Measurements from ENCODE around the gene LYZL4. TPM values are rescaled to one million over a fixed set of nuclear protein-coding genes. Genes with fewer than 3 reads are reported as not detected.

Gene LYZL4
- total RNA-seq, 4 donors from 2014 or later, result not detected

DNA sequence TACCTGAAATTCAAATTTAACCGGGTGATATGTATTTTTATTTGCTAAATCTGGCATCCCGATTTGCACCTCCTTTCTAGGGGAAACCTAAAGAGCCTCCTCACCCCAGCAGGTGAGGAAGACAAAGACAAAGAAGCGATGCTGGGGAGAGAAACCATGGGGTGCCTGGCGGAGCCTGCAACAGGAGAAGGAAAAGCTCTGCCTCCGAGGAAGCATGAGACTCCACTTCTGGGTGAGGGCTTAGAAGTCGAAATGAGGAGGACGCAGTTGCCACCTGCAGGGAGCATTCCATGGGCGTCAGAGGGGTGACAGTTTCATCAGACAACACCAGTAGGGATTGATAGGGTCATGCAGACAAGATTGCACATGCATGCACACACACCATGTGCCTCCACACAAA lies 30.5 kb upstream of the LYZL4 start:
- intact Hi-C loops (cut with DNase I; ENCODE audit: low total_unique reads) (loop anchor here (5.0 kb wide), 1 partner anchor 549 kb away; no protein-coding TSS in a partner anchor), in situ Hi-C loops (cut with MboI; ENCODE audit: low sequenced_read_pairs in 4 of 4) (loop anchor here (5.0 to 25.0 kb wide), 7 partner anchors 186 to 554 kb away; no protein-coding TSS in a partner anchor)
- Histone ChIP-seq H3K4me3 (no peak overlapping the region), H3K4me1 (peaks cover 3 to 5% of the 10 kb centered on the region in 2 donors), H3K9me3 (no peaks in the 10 kb centered on the region), H3K27me3 (no peaks in the 10 kb centered on the region), H3K27ac (no peak overlapping the region), H3K36me3 (no peaks in the 10 kb centered on the region)
- TF ChIP-seq, protein P1, sequence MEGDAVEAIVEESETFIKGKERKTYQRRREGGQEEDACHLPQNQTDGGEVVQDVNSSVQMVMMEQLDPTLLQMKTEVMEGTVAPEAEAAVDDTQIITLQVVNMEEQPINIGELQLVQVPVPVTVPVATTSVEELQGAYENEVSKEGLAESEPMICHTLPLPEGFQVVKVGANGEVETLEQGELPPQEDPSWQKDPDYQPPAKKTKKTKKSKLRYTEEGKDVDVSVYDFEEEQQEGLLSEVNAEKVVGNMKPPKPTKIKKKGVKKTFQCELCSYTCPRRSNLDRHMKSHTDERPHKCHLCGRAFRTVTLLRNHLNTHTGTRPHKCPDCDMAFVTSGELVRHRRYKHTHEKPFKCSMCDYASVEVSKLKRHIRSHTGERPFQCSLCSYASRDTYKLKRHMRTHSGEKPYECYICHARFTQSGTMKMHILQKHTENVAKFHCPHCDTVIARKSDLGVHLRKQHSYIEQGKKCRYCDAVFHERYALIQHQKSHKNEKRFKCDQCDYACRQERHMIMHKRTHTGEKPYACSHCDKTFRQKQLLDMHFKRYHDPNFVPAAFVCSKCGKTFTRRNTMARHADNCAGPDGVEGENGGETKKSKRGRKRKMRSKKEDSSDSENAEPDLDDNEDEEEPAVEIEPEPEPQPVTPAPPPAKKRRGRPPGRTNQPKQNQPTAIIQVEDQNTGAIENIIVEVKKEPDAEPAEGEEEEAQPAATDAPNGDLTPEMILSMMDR (IDR thresholded peaks at IDR 0.05 in 4 of 5, conservative IDR thresholded peaks at IDR 0.05 in 1 of 5), result no peak
- TF ChIP-seq POLR2A (IDR thresholded peaks at IDR 0.05), result no peak
- no peak for DNase-seq
- no peak for ATAC-seq

DNA sequence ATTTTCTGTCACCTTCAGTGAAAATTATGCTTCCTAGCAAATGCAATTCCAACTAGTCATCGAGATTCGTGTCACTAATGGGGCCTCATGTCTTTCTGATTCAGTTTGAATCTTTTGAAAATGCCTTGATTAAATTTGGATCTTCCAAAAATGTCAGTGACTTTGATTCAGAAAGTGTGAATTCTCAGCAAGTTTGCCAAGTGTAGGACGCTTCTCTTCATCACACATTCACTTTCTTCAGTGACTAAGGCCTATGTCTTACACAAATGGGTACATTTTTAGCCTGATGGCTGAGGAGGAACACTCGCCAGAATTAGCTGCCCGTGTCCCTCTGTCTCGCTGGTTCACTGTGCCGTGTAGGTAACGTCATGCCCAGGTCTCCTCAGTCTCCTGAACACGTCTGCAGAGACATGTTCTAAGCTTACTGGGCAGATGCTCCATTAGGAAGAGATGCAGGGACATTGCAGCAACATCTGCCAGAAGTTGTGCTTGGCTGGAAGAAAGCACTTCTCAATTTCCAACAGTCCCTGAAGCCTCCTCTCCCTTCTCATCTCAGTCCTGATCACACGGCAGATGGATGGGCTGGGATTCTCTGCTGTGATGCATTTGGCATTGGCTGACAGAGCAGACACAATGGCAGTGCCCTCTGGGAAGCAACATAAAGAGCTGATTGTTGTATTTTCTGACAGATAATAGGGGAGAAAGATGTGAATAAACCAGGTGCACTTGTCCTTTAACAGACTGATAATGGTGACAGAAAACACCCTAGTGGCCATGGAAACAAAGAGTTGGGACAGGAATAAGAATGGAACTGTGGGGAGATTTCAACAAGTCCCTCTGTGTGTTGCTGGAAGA lies 29.1 kb upstream of the LYZL4 start:
- no peaks in the 10 kb centered on the region for H3K27me3 ChIP-seq
- peaks cover 3 to 5% of the 10 kb centered on the region in 2 donors for H3K4me1 ChIP-seq
- no peak overlapping the region for H3K27ac ChIP-seq
- DNase-seq (no peak), ATAC-seq (no peak)
- TF ChIP-seq, protein P1 (IDR thresholded peaks at IDR 0.05 in 4 of 5, conservative IDR thresholded peaks at IDR 0.05 in 1 of 5), result no peak
- TF ChIP-seq POLR2A (IDR thresholded peaks at IDR 0.05), result no peak
- no peaks in the 10 kb centered on the region for H3K9me3 ChIP-seq
- intact Hi-C loops (cut with DNase I; ENCODE audit: low total_unique reads), result loop anchor here (5.0 kb wide), 1 partner anchor 547 kb away; no protein-coding TSS in a partner anchor
- H3K36me3 ChIP-seq, result no peaks in the 10 kb centered on the region
- in situ Hi-C loops (cut with MboI; ENCODE audit: low sequenced_read_pairs in 4 of 4), result loop anchor here (5.0 to 25.0 kb wide), 7 partner anchors 185 to 552 kb away; no protein-coding TSS in a partner anchor
- H3K4me3 ChIP-seq, result no peak overlapping the region

DNA sequence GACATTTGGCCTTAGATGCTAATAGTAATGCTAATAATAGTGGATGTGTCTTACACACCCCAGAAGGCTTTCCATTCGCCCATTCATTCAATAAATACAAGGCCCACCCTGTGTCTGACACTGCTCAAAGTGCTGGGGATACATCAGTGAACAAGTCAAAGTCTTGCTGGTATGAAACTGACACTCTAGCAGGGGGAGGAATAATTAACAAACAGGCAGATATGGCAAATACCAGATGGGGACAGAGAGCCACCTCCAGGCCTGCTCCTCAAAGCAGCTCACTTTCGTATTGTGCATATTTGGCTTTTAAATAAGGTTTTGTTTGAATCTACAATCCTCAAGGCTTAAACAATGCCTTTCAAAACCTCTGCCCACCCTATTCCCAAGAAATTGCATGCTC lies 28.3 kb upstream of the LYZL4 start:
- ATAC-seq (no peak), DNase-seq (no peak)
- Histone ChIP-seq H3K4me1 (peaks cover 3% of the 10 kb centered on the region in 2 donors), H3K36me3 (no peaks in the 10 kb centered on the region), H3K27me3 (no peaks in the 10 kb centered on the region), H3K9me3 (no peaks in the 10 kb centered on the region), H3K27ac (no peak overlapping the region), H3K4me3 (no peak overlapping the region)
- TF ChIP-seq POLR2A (IDR thresholded peaks at IDR 0.05), result no peak
- TF ChIP-seq, protein P1 (IDR thresholded peaks at IDR 0.05 in 4 of 5, conservative IDR thresholded peaks at IDR 0.05 in 1 of 5), result no peak
- in situ Hi-C loops (cut with MboI; ENCODE audit: low sequenced_read_pairs in 4 of 4) (loop anchor here (25.0 kb wide), 3 partner anchors 326 to 551 kb away; no protein-coding TSS in a partner anchor), intact Hi-C loops (cut with DNase I; ENCODE audit: low total_unique reads) (no loop called here)

DNA sequence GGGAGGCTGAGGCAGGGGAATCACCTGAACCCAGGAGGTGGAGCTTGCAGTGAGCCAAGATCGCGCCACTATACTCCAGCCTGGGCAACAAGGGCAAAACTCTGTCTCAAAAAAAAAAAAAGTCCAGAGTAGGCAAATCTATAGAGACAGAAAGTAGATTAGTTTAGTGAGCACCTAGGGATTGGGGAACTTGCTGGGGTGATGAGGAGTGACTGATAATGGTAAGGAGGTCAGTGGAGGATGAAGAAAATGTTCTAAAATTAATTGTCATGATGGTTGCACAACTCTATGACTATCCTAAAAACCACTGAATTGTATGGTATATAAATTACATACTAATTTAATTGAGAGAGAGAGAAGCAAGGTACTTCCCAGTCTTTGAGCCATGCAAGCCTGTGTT lies 27.8 kb upstream of the LYZL4 start:
- intact Hi-C loops (cut with DNase I; ENCODE audit: low total_unique reads) (no loop called here), in situ Hi-C loops (cut with MboI; ENCODE audit: low sequenced_read_pairs in 4 of 4) (loop anchor here (25.0 kb wide), 3 partner anchors 326 to 551 kb away; no protein-coding TSS in a partner anchor)
- DNase-seq (no peak), ATAC-seq (no peak)
- H3K9me3 ChIP-seq, result no peaks in the 10 kb centered on the region
- H3K27ac ChIP-seq, result no peak overlapping the region
- no peaks in the 10 kb centered on the region for H3K36me3 ChIP-seq
- TF ChIP-seq POLR2A (IDR thresholded peaks at IDR 0.05), result no peak
- TF ChIP-seq, protein P1 (IDR thresholded peaks at IDR 0.05 in 4 of 5, conservative IDR thresholded peaks at IDR 0.05 in 1 of 5), result no peak
- H3K4me1 ChIP-seq, result no peaks in the 10 kb centered on the region
- no peak overlapping the region for H3K4me3 ChIP-seq
- no peaks in the 10 kb centered on the region for H3K27me3 ChIP-seq

All from gastrocnemius medialis (tissue), 4 donors.